Cardiac muscle cell (in vitro differentiated cells and primary cell): ENCODE results near the gene ACOXL. TPM values are rescaled to one million over a fixed set of nuclear protein-coding genes. Genes with fewer than 3 reads are reported as not detected.

Experiments
- DNase-seq, 2 donors: peaks; one replicate each; pipeline versions ENCODE4 v3.0.0 to v3.0.0-alpha.2; 2010 to 2017; ENCODE audit warnings: low read depth in 1 of 2, low spot score in 1 of 2
- H3K27ac ChIP-seq: fragments of 200-600 bp; sonication (generic); 2 replicates; pipeline ENCODE4 v1.5.1; 2016
- H3K27me3 ChIP-seq: fragments of 200-600 bp; sonication (generic); 2 replicates; pipeline ENCODE4 v1.6.0; 2016; ENCODE audit warnings: control low read depth
- H3K36me3 ChIP-seq: fragments of 200-600 bp; sonication (generic); 2 replicates; pipeline ENCODE4 v1.5.1; 2016; ENCODE audit warnings: control low read depth
- H3K4me1 ChIP-seq: fragments of 200-600 bp; sonication (generic); 2 replicates; pipeline ENCODE4 v1.8.1; 2017; ENCODE audit warnings: low read depth, mild to moderate bottlenecking, mixed run types
- H3K4me3 ChIP-seq: fragments of 200-600 bp; sonication (generic); 2 replicates; pipeline ENCODE4 v1.5.1; 2016; ENCODE audit warnings: mild to moderate bottlenecking
- H3K9me3 ChIP-seq: fragments of 200-600 bp; sonication (generic); 2 replicates; pipeline ENCODE4 v1.5.1; 2017; ENCODE audit warnings: low read depth, mild to moderate bottlenecking, control low read depth
- polyA plus RNA-seq: library from polyadenylated mRNA; unstranded; fragments of >200 nt; fragmentation: Nextera tagmentation; extraction: Ambion mirVana; gene quantifications from 2 replicates; pipeline ENCODE4 v1.2.1, GENCODE V29; 2016
- total RNA-seq: library from RNA; depleted of rRNA; stranded (reverse); fragments of >200 nt; gene quantifications from 2 replicates; pipeline ENCODE4 v1.2.3, GENCODE V29; 2016
- TF ChIP-seq, protein P1 (sequence below): IDR thresholded peaks from 2 replicates; pipeline ENCODE4 v1.5.1; 2012; ENCODE audit warnings: low read depth, mild to moderate bottlenecking, low read length

The ACOXL gene
- total and polyA plus RNA-seq, 2 experiments from 2014 or later = 0.89 to 2.4 TPM

DNA sequence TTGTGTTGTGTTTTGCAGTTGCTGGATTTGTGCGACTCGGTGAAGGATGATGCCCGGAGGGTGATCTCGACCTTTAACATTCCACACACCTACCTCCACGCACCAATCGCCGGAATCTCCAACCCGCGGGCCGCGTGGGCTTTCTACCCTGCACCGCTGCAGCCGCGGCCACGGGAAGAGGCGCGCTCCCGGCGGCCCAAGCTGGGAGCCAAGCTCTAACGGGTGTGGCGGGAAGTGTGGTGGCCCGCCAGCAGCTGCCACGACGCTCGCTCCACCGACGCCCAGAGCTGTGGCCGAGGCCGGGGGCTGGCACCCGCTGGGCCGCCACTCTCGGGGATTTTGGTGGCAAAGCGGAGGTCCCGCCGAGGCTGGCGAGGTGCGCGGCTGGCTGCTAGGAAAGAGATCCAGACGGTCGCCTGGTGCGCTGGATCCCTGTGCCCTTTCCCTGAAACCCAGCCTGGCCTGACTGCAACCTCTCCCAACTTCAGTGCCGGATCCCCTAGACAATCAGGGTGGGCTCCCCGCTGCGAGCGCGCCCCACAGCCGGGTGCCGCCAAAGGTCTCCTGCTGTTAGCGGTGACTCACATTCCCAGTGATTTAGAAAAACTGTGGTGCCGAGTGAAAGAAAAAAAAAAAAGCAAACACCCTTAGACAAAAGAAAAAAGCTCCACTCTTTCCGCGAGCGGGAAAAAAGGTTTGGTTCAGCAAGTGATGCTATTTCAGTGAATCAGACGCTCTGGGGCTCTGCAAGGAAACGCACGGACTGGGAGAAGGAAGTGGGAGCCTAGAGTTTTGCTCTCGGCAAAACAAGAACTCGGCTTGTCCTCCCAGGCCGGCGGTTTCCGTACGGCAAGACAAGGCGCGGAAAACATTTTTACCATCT lies 385.5 kb downstream of the ACOXL start:
- H3K4me1 ChIP-seq = peaks cover 12% of the 10 kb centered on the region
- TF ChIP-seq, protein P1, sequence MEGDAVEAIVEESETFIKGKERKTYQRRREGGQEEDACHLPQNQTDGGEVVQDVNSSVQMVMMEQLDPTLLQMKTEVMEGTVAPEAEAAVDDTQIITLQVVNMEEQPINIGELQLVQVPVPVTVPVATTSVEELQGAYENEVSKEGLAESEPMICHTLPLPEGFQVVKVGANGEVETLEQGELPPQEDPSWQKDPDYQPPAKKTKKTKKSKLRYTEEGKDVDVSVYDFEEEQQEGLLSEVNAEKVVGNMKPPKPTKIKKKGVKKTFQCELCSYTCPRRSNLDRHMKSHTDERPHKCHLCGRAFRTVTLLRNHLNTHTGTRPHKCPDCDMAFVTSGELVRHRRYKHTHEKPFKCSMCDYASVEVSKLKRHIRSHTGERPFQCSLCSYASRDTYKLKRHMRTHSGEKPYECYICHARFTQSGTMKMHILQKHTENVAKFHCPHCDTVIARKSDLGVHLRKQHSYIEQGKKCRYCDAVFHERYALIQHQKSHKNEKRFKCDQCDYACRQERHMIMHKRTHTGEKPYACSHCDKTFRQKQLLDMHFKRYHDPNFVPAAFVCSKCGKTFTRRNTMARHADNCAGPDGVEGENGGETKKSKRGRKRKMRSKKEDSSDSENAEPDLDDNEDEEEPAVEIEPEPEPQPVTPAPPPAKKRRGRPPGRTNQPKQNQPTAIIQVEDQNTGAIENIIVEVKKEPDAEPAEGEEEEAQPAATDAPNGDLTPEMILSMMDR = no peak
- peaks cover 57% of the 10 kb centered on the region for H3K27me3 ChIP-seq
- DNase-seq = peak; percentile 38 to 67
- peak overlapping the region; percentile 56 for H3K4me3 ChIP-seq
- no peak overlapping the region for H3K27ac ChIP-seq
- H3K36me3 ChIP-seq = no peaks in the 10 kb centered on the region
- no peaks in the 10 kb centered on the region for H3K9me3 ChIP-seq

DNA sequence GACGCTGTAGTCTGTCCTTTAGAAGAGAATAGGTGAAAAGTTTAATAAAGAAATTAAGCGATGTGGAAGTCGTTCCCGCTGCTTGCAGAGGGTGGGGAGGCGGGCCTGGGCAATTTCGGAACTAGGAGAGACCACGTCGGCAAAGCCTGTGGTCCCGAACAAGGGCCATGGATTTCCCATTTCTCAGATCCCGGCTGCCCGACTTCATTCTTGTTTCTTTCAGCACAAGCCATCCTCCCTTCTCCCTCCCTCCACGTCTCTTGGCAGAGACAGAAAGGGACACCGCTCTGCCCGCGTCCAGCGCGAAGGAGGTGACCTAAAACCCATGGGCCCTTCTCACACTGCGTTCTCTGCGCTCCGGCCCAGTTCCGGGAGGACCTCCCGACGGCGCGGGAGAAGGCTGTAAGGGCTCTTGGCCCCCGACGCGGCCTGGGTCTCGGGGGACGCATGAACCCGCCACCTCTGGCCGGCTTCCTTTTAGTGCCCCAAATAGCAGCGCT lies 386.2 kb downstream of the ACOXL start:
- Histone ChIP-seq H3K36me3 (no peaks in the 10 kb centered on the region), H3K9me3 (no peaks in the 10 kb centered on the region), H3K27me3 (peaks cover 57% of the 10 kb centered on the region), H3K27ac (no peak overlapping the region), H3K4me3 (peak overlapping the region; percentile 56), H3K4me1 (peaks cover 13% of the 10 kb centered on the region)
- TF ChIP-seq, protein P1 = no peak
- DNase-seq = no peak

DNA sequence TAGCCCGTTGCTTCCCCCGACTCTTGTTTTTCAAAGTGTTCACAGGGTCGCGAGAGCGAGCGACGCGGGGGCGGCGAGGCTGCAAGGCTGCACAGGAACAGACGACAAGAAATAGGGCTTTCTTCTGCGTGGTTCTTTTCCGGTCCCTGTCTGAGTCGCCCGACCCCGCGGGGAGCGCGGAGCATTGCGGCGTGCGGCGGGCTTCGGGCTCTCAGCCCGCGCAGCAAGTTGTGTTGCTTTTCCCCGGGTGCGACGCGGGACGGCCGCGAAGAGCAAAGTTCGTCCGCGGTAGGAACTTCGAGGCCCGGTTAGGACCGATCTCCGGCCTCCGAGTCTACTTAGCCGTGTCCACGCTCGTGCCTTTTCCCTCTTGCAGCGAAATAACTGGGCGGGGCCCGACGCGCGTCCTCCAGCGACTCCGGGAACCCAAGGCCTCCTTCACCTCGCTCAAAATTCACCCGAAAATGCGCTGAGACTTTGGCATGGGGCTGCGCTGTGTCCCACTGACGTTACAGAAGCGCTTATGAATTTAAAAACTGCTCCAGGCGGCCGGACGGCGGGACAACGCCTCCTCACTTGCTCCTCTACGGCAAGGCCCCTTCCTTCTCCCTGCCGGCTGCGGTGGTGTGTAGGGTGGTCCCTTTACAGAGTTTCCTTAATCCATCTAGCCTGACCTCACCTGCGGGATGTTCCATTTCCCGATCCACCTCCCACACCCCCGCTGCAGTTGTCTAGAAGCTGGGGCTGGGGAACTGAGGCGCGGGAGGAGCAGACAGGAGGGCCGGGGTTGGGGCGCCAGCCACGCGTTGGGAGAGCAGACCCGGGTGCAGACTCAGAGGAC lies 386.8 kb downstream of the ACOXL start:
- H3K4me3 ChIP-seq = peak overlapping the region; percentile 56
- H3K36me3 ChIP-seq = no peaks in the 10 kb centered on the region
- H3K27me3 ChIP-seq = peaks cover 57% of the 10 kb centered on the region
- peaks cover 16% of the 10 kb centered on the region for H3K4me1 ChIP-seq
- H3K9me3 ChIP-seq = no peaks in the 10 kb centered on the region
- no peak overlapping the region for H3K27ac ChIP-seq
- TF ChIP-seq, protein P1 = no peak
- DNase-seq = peak in 1 of 2 donors; percentile 16

DNA sequence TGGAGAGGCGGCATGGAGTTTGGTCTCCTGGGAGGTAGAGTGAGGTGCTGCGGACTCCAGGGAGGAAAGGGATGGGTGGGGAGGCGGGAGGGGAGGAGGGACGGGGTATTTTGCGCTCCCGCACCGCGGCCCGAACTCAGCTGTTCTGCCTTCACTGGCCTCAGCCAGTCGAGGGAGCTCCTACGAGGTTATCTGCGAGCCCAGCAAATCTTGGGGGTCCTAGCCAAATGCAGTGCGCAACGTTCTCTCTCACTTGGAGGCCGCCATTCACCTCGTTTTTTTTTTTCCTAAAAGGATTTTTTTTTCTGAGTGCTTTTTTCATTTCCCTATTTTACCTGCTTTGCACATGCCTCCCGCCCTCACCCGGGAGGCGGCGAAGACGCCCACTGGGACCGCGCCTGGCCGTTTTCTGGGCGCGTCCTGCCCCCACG lies 387.5 kb downstream of the ACOXL start:
- H3K27me3 ChIP-seq = peaks cover 53% of the 10 kb centered on the region
- H3K27ac ChIP-seq = no peak overlapping the region
- H3K9me3 ChIP-seq = no peaks in the 10 kb centered on the region
- TF ChIP-seq, protein P1 = no peak
- DNase-seq = peak in 1 of 2 donors; percentile 20
- peaks cover 5% of the 10 kb centered on the region for H3K36me3 ChIP-seq
- peak overlapping the region; percentile 56 for H3K4me3 ChIP-seq
- peaks cover 16% of the 10 kb centered on the region for H3K4me1 ChIP-seq

DNA sequence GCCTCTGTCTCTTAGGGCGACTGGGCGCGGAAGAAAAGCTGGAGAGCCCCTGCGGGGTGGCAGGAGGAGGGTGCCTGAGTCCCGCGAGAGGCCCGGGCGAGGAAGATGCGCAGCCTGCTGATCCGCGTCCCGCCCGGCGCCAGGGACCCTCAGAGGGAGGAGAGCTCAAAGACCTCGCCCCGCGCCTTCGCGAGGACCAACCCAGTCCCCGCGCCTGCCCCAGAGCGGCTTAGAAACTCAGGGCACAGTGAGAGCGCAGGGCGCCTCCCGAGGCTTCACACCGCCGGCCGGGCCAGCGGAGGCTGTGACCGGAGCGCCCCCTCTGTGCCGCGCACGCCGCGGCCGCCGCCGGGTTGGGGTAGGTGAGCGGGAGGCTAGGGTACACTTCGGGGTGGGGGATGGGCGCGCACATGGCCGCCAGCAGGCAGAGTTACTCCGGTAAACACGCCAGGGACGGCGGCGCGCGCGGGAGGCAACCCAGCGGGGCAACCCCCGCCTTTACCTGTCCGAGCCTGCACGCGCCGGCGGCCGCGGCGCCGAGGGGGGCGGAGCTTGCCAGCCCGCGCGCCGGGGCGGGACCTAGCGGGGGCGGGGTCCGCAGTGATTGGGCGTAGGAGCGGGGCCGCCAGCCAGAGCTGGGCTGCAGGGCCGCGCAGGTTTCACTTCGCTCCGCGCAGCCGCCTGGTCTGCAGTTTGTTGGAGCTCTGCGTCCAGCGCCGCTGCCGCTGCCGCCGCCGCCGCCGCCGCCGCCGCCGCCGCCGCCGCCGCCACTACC lies 388.1 kb downstream of the ACOXL start, which contains the start of gene BCL2L11:
TSS of gene BCL2L11 (plus strand) at position 662 of the 775 bp plus-strand sequence. CDS start 2,832 bp downstream, outside the sequence.
- Histone ChIP-seq H3K27ac (peak within 1 kb of the TSS; percentile 58), H3K4me1 (peaks cover 16% of the 10 kb centered on the region), H3K9me3 (no peaks in the 10 kb centered on the region), H3K27me3 (peaks cover 47% of the 10 kb centered on the region), H3K4me3 (peak within 1 kb of the TSS; percentile 56), H3K36me3 (peaks cover 11% of the 10 kb centered on the region)
- peak; percentile 96 for DNase-seq
- TF ChIP-seq, protein P1 = peak; percentile 29
